Right renal cortex interstitium (tissue), 3 donors: ENCODE measurements around the gene ZNF669. TPM values are rescaled to one million over a fixed set of nuclear protein-coding genes. Genes with fewer than 3 reads are reported as not detected.

Experiments
- DNase-seq, 3 donors: peaks; one replicate each; pipeline ENCODE4 v3.0.0-alpha.2; 2013; ENCODE audit warnings: low read depth in 3 of 3, low spot score in 2 of 3
- polyA plus RNA-seq, 3 donors: library from polyadenylated mRNA; unstranded; fragments of 120-200 nt; gene quantifications; one replicate each; pipeline ENCODE4 v1.2.1, GENCODE V29; 2013; ENCODE audit not compliant: insufficient read length in 3 of 3

The ZNF669 gene
- polyA plus RNA-seq, 3 donors = 12.9 to 15.2 (median 15.0) TPM

DNA sequence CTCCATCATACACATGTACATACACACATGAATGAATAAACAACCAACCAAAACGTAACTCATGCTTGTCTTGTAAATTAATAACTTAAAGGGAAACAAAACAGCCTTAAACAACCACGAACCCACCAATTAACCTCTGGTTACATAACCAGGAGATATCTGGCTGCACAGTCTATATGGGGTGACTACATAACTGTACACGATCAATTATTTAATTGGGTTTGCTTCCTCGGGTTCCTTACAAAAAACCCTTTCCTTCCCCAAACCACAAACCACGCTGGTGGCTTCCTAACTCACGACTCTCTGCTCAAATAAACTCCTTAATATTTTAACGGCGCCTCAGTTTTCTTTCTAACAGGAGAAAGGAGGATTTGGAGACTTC lies 26.3 kb downstream of the ZNF669 start:
- DNase-seq = peak; percentile 12 to 25 (median 15)

DNA sequence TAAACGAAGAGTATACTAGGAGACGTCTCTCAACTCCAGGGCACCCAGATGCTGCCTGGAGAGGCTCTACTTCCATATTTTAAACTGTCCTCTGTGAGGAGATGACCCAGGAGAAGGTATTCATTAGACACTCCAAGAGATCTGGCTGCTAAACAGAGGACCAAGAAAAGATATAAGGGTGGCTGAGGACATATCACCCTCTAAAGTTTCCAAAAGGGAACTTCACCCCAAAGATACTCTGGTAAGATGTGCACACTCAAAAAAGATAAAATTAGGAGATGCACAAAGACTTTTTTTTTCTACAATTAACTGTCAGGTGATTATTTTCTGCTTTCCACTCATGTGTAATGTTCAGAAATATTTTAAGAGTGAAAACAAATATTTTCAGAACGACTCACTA lies 26.9 kb downstream of the ZNF669 start:
- DNase-seq = no peak

GRCh38 chr1:247070645-247071044 lies 33.5 kb downstream of the ZNF669 start:
- no peak for DNase-seq

- DNase-seq = no peak
These were observed 39.9 kb downstream of the ZNF669 start for GRCh38 chr1:247064304-247064703.

DNA sequence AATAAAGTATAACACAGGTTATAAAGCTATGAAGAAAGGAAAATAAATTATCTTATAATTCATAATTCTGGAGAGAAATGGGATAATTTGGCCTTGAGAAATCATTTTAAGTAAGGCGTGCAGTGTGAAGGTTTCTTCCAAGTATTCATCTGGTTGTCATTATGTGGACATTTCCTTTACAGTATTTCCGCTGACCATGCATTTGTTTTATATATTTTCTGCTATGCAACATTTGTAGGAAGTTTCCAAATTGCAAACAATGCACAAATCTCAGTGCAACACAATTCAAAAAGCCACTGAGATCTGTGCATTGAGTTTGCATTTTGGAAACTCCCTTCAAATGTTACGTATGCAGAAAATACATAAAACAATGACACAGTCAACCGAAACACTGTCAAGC lies 43.4 kb downstream of the ZNF669 start:
- DNase-seq = no peak

- no peak for DNase-seq
These were observed 48.1 kb downstream of the ZNF669 start for GRCh38 chr1:247056071-247056470.

GRCh38 chr1:247054992-247055415 lies 49.2 kb downstream of the ZNF669 start:
- DNase-seq = no peak

Other genes starting within 250 kb of the ZNF669 start
- gene AHCTF1, start 172.4 kb downstream of the ZNF669 start, polyA plus RNA-seq = 10 to 100 TPM; 58.4 to 60.4 (median 59.9) TPM
- 1 to 10 TPM; 3.5 to 5.5 (median 4.5) TPM for gene ZNF695, start 96.3 kb downstream of the ZNF669 start, polyA plus RNA-seq
- gene ZNF670, start 25.5 kb downstream of the ZNF669 start, polyA plus RNA-seq = 1 to 10 TPM; 8.6 to 9.5 (median 8.7) TPM
- 10 to 100 TPM; 22.5 to 28.1 (median 22.9) TPM for gene ZNF124, start 67.7 kb upstream of the ZNF669 start, polyA plus RNA-seq
- under 1 TPM in 2 of 3 donors, not detected in 1; 0.10 to 0.14 TPM for gene VN1R5, start 151.7 kb upstream of the ZNF669 start, polyA plus RNA-seq
- 10 to 100 TPM; 34.1 to 35.0 (median 34.3) TPM for gene ZNF496, start 227.5 kb upstream of the ZNF669 start, polyA plus RNA-seq